Cortex of kidney (tissue), 1 donor: ENCODE data around the gene AK3.

ENCODE experiments used
- DNase-seq: peaks from one replicate; lab custom pipeline; 2025; lab: John Stamatoyannopoulos, UW

Gene AK3

GRCh38 chr9:4748612-4749011 is 7.6 kb upstream of the AK3 start:
- DNase-seq, result no peak

GRCh38 chr9:4746278-4747030 is 5.5 kb upstream of the AK3 start:
- no peak for DNase-seq

- no peak for DNase-seq
Observed at GRCh38 chr9:4743131-4743875, 2.3 kb upstream of the AK3 start.

GRCh38 chr9:4742246-4742645 is 1.2 kb upstream of the AK3 start:
- DNase-seq, result no peak

GRCh38 chr9:4741365-4742089 is 525 bp upstream of the AK3 start:
- no peak for DNase-seq

GRCh38 chr9:4740388-4740637 is 689 bp downstream of the AK3 start:
- no peak for DNase-seq

- DNase-seq, result no peak
Observed at GRCh38 chr9:4739587-4740387, 1.2 kb downstream of the AK3 start.

- DNase-seq, result no peak
Observed at GRCh38 chr9:4738866-4739586, 2.0 kb downstream of the AK3 start.

- no peak for DNase-seq
Observed at GRCh38 chr9:4734150-4734549, 6.9 kb downstream of the AK3 start.

- no peak for DNase-seq
Observed at GRCh38 chr9:4732890-4733289, 8.1 kb downstream of the AK3 start.

- no peak for DNase-seq
Observed at GRCh38 chr9:4727593-4727992, 13.4 kb downstream of the AK3 start.

GRCh38 chr9:4725706-4726442 is 15.1 kb downstream of the AK3 start:
- no peak for DNase-seq

- no peak for DNase-seq
Observed at GRCh38 chr9:4721736-4722135, 19.3 kb downstream of the AK3 start.

- no peak for DNase-seq
Observed at GRCh38 chr9:4718911-4719310, 22.1 kb downstream of the AK3 start.

GRCh38 chr9:4717815-4718214 is 23.2 kb downstream of the AK3 start:
- DNase-seq, result no peak

- no peak for DNase-seq
Observed at GRCh38 chr9:4716163-4716562, 24.8 kb downstream of the AK3 start.

GRCh38 chr9:4714266-4715016 is 26.6 kb downstream of the AK3 start:
- DNase-seq, result no peak

GRCh38 chr9:4713849-4714248 is 27.2 kb downstream of the AK3 start:
- DNase-seq, result no peak

GRCh38 chr9:4709380-4709779 is 31.6 kb downstream of the AK3 start:
- no peak for DNase-seq

GRCh38 chr9:4706971-4707622 is 33.9 kb downstream of the AK3 start:
- DNase-seq, result no peak
